HG03521 (cell line): ENCODE data around the gene SLC31A2.
"Not testable (repeated sequence)": the region's sequence is repeated elsewhere in the genome, so short reads cannot be mapped to it uniquely, and the experiment has no call there.

Source experiments
- ATAC-seq: cut with Tn5 transposase; IDR thresholded peaks from one replicate; pipeline ENCODE4 v1.9.1; 2021; ENCODE audit warnings: mild to moderate bottlenecking, moderate library complexity; ENCODE audit not compliant: unreplicated experiment

Gene SLC31A2

GRCh38 chr9:113149561-113149960 lies 1.2 kb upstream of the SLC31A2 start:
- not testable (repeated sequence) for ATAC-seq

- no peak for ATAC-seq
These were observed 1.2 kb downstream of the SLC31A2 start for GRCh38 chr9:113151696-113152630.

GRCh38 chr9:113152699-113153098 lies 1.9 kb downstream of the SLC31A2 start:
- ATAC-seq = no peak

- no peak for ATAC-seq
These were observed 2.8 kb downstream of the SLC31A2 start for GRCh38 chr9:113153599-113153998.

GRCh38 chr9:113154471-113154870 lies 3.7 kb downstream of the SLC31A2 start:
- no peak for ATAC-seq

- ATAC-seq = no peak
These were observed 4.1 kb downstream of the SLC31A2 start for GRCh38 chr9:113154946-113155345.

- ATAC-seq = no peak
These were observed 5.2 kb downstream of the SLC31A2 start for GRCh38 chr9:113155911-113156588.

GRCh38 chr9:113156880-113157279 lies 6.1 kb downstream of the SLC31A2 start:
- ATAC-seq = no peak

- no peak for ATAC-seq
These were observed 7.6 kb downstream of the SLC31A2 start for GRCh38 chr9:113158446-113158845.

GRCh38 chr9:113160571-113160970 lies 9.8 kb downstream of the SLC31A2 start:
- ATAC-seq = no peak

GRCh38 chr9:113163001-113163400 lies 12.2 kb downstream of the SLC31A2 start:
- ATAC-seq = no peak

- no peak for ATAC-seq
These were observed 13.9 kb downstream of the SLC31A2 start for GRCh38 chr9:113164536-113165300.

GRCh38 chr9:113166039-113166438 lies 15.2 kb downstream of the SLC31A2 start:
- no peak for ATAC-seq

- ATAC-seq = no peak
These were observed 18.0 kb downstream of the SLC31A2 start for GRCh38 chr9:113168809-113169208.

- no peak for ATAC-seq
These were observed 22.5 kb downstream of the SLC31A2 start for GRCh38 chr9:113173341-113173740.

- no peak for ATAC-seq
These were observed 26.0 kb downstream of the SLC31A2 start for GRCh38 chr9:113176803-113177202.

- ATAC-seq = no peak
These were observed 26.4 kb downstream of the SLC31A2 start for GRCh38 chr9:113177251-113177650.

- ATAC-seq = no peak
These were observed 27.3 kb downstream of the SLC31A2 start for GRCh38 chr9:113178087-113178486.

- ATAC-seq = no peak
These were observed 29.0 kb downstream of the SLC31A2 start for GRCh38 chr9:113179839-113180238.

GRCh38 chr9:113181165-113181564 lies 30.4 kb downstream of the SLC31A2 start:
- no peak for ATAC-seq

GRCh38 chr9:113183956-113184488 lies 33.2 kb downstream of the SLC31A2 start:
- ATAC-seq = no peak
